ENCODE data around the gene SRSF7.
"Not testable (repeated sequence)": the region's sequence is repeated elsewhere in the genome, so short reads cannot be mapped to it uniquely, and the experiment has no call there.

SRSF7 gene

DNA sequence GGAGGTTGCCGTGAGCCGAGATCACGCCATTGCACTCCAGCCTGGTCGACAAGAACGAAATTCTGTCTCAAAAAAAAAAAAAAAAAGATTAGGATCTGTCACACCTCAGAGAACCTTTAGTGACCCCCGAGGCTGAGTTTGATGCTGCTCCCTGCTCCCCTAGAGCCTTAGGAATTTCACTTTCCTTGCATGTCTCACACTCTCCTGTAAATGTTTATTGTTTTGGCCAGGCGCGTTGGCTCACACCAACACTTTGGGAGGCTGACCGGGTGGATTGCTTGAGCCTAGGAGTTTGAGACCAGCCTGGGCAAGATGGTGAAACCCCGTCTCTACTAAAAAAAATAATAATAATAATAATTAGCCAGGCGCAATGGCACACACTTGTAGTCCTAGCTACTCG, 31.5 kb downstream of the SRSF7 start (continued):
- no peak for TF ChIP-seq ZNF70 (CRISPR knock-in tag; IDR thresholded peaks at IDR 0.05)
- no peak for TF ChIP-seq OSR1 (CRISPR knock-in tag; IDR thresholded peaks at IDR 0.05)

DNA sequence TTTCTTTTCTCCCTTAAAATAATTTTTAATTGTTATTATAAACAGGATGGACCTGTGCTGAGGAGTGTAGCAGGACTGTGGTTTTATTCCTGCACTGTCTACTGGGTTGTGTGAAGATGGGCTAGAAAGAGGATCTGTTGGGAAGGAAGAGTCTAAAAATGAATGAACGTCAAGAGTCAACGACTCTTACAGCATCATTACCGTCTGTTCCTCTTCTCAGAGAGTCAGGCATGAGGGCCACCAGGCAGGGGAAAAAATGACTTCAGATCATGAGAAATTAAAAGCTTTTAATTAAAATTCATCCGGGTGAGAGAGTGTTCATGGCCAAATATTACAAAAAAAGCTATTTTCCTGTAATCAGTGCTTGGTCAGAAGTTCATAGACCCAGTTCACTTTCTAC, 32.6 kb downstream of the SRSF7 start:
- no peak for ATAC-seq

DNA sequence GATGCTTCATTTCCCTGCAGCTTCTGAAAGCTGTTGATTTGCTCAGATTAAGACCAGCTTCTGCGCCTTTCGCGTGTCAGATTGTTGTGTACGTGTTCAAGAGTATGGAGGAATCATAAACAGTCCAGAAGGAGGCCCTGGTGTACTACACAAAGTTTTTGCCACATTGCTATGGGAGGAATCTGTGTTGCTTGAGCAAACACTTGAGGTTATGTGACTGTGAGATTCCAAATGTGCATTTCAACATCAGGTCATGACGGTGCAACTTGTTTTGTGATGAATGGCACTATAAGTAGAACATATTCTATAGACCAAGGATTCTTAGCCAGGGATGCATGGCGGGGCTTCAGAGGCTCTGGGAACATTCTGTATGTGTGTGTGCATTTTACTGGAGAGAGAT, 35.0 kb downstream of the SRSF7 start:
- TF ChIP-seq, protein P1, sequence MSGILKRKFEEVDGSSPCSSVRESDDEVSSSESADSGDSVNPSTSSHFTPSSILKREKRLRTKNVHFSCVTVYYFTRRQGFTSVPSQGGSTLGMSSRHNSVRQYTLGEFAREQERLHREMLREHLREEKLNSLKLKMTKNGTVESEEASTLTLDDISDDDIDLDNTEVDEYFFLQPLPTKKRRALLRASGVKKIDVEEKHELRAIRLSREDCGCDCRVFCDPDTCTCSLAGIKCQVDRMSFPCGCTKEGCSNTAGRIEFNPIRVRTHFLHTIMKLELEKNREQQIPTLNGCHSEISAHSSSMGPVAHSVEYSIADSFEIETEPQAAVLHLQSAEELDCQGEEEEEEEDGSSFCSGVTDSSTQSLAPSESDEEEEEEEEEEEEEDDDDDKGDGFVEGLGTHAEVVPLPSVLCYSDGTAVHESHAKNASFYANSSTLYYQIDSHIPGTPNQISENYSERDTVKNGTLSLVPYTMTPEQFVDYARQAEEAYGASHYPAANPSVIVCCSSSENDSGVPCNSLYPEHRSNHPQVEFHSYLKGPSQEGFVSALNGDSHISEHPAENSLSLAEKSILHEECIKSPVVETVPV (CRISPR knock-in tag; IDR thresholded peaks at IDR 0.05), result no peak
- TF ChIP-seq ARNTL (CRISPR knock-in tag; IDR thresholded peaks at IDR 0.05; ENCODE audit: borderline replicate concordance, low read depth) (no peak), PPARA (CRISPR knock-in tag; IDR thresholded peaks at IDR 0.05; ENCODE audit: borderline replicate concordance) (no peak), ZFP30 (CRISPR knock-in tag; IDR thresholded peaks at IDR 0.05) (no peak), POU6F1 (CRISPR knock-in tag; IDR thresholded peaks at IDR 0.05; ENCODE audit: borderline replicate concordance, low read depth) (no peak), SNAI2 (CRISPR knock-in tag; IDR thresholded peaks at IDR 0.05) (no peak), OSR1 (CRISPR knock-in tag; IDR thresholded peaks at IDR 0.05) (no peak), TCF4 (CRISPR knock-in tag; IDR thresholded peaks at IDR 0.05; ENCODE audit: borderline replicate concordance) (no peak), TOX (CRISPR knock-in tag; IDR thresholded peaks at IDR 0.05; ENCODE audit: borderline replicate concordance) (no peak), BACH2 (CRISPR knock-in tag; IDR thresholded peaks at IDR 0.05; ENCODE audit: borderline replicate concordance) (no peak), ZNF8 (CRISPR knock-in tag; IDR thresholded peaks at IDR 0.05) (no peak), TSHZ2 (CRISPR knock-in tag; IDR thresholded peaks at IDR 0.05) (no peak), ZNF565 (CRISPR knock-in tag; conservative IDR thresholded peaks at IDR 0.05; ENCODE audit: low read depth) (no peak), ZC3H10 (CRISPR knock-in tag; IDR thresholded peaks at IDR 0.05) (no peak), CREB5 (CRISPR knock-in tag; IDR thresholded peaks at IDR 0.05; ENCODE audit: low read depth) (no peak), ESRRG (CRISPR knock-in tag; IDR thresholded peaks at IDR 0.05) (no peak), ISL1 (CRISPR knock-in tag; IDR thresholded peaks at IDR 0.05) (no peak), ZNF70 (CRISPR knock-in tag; IDR thresholded peaks at IDR 0.05) (no peak), GLIS3 (CRISPR knock-in tag; IDR thresholded peaks at IDR 0.05) (no peak), CSDC2 (CRISPR knock-in tag; IDR thresholded peaks at IDR 0.05) (no peak)

More for the DNA sequence above, 32.6 kb downstream of the SRSF7 start:
- TF ChIP-seq ZNF8 (CRISPR knock-in tag; IDR thresholded peaks at IDR 0.05) (no peak), ZFP30 (CRISPR knock-in tag; IDR thresholded peaks at IDR 0.05) (no peak), ZC3H10 (CRISPR knock-in tag; IDR thresholded peaks at IDR 0.05) (no peak), SNAI2 (CRISPR knock-in tag; IDR thresholded peaks at IDR 0.05) (no peak), OSR1 (CRISPR knock-in tag; IDR thresholded peaks at IDR 0.05) (no peak), POU6F1 (CRISPR knock-in tag; IDR thresholded peaks at IDR 0.05; ENCODE audit: borderline replicate concordance, low read depth) (no peak), ZFP3 (CRISPR knock-in tag; IDR thresholded peaks at IDR 0.05) (no peak), BACH2 (CRISPR knock-in tag; IDR thresholded peaks at IDR 0.05; ENCODE audit: borderline replicate concordance) (no peak), TOX (CRISPR knock-in tag; IDR thresholded peaks at IDR 0.05; ENCODE audit: borderline replicate concordance) (no peak), CREB5 (CRISPR knock-in tag; IDR thresholded peaks at IDR 0.05; ENCODE audit: low read depth) (no peak), ARNTL (CRISPR knock-in tag; IDR thresholded peaks at IDR 0.05; ENCODE audit: borderline replicate concordance, low read depth) (no peak), CSDC2 (CRISPR knock-in tag; IDR thresholded peaks at IDR 0.05) (no peak), RARB (CRISPR knock-in tag; IDR thresholded peaks at IDR 0.05) (no peak), GLIS3 (CRISPR knock-in tag; IDR thresholded peaks at IDR 0.05) (no peak), ISL1 (CRISPR knock-in tag; IDR thresholded peaks at IDR 0.05) (no peak), TCF4 (CRISPR knock-in tag; IDR thresholded peaks at IDR 0.05; ENCODE audit: borderline replicate concordance) (no peak), ZNF70 (CRISPR knock-in tag; IDR thresholded peaks at IDR 0.05) (no peak)

DNA sequence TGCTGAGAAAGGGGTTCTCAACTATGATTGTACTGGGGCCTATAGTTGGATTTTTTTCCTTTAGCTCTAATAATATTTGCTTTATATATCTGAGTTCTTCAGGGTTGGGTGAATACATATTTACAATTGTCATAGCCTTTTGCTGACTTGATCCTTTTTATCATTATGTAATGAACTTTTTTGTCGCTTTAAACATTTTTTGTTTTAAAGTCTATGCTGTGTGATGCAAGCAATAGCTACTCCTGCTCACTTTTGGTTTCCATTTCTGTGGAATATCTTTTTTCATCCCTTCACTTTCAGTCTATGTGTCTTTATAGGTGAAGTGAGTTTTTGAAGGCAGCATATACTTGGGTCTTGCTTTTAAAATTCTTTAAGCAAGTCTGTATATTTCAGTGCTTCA, 36.2 kb downstream of the SRSF7 start:
- ATAC-seq, result not testable (repeated sequence)

More for the DNA sequence above, 35.0 kb downstream of the SRSF7 start:
- no peak for ATAC-seq

Data from SK-N-SH treated with all-trans-retinoic acid at 6 μM for 48 hours (cell line).